ENCODE results near the gene BZW2. TPM values are rescaled to one million over a fixed set of nuclear protein-coding genes. Genes with fewer than 3 reads are reported as not detected.

The BZW2 gene
- total RNA-seq, 1 experiment from 2014 or later: 85.4 TPM

GRCh38 chr7:16734148-16734726 is 88.3 kb downstream of the BZW2 start:
- intact Hi-C loops (cut with micrococcal nuclease): loop anchor here (1.0 kb wide), 1 partner anchor 16 kb away; no protein-coding TSS in a partner anchor
- ChIA-PET CTCF (no interaction called here), POLR2A (no interaction called here)
- TF ChIP-seq, protein P1, sequence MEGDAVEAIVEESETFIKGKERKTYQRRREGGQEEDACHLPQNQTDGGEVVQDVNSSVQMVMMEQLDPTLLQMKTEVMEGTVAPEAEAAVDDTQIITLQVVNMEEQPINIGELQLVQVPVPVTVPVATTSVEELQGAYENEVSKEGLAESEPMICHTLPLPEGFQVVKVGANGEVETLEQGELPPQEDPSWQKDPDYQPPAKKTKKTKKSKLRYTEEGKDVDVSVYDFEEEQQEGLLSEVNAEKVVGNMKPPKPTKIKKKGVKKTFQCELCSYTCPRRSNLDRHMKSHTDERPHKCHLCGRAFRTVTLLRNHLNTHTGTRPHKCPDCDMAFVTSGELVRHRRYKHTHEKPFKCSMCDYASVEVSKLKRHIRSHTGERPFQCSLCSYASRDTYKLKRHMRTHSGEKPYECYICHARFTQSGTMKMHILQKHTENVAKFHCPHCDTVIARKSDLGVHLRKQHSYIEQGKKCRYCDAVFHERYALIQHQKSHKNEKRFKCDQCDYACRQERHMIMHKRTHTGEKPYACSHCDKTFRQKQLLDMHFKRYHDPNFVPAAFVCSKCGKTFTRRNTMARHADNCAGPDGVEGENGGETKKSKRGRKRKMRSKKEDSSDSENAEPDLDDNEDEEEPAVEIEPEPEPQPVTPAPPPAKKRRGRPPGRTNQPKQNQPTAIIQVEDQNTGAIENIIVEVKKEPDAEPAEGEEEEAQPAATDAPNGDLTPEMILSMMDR (IDR thresholded peaks at IDR 0.05; ENCODE audit: unreplicated experiment): no peak
- Mint-ChIP-seq H3K4me3 (ENCODE audit: unreplicated experiment) (no peak overlapping the region), H3K27ac (ENCODE audit: low read depth, unreplicated experiment) (no peak overlapping the region), H3K27me3 (ENCODE audit: insufficient read depth, unreplicated experiment) (no peaks in the 10 kb centered on the region), H3K4me1 (ENCODE audit: insufficient read depth, unreplicated experiment) (peaks cover 12% of the 10 kb centered on the region), H3K36me3 (ENCODE audit: insufficient read depth, unreplicated experiment) (no peaks in the 10 kb centered on the region), H3K9me3 (ENCODE audit: unreplicated experiment) (no peaks in the 10 kb centered on the region)
- DNase-seq (ENCODE audit: unreplicated experiment): peak; percentile 23
- BruUV-seq (replicated peaks): no TSS peak

DNA sequence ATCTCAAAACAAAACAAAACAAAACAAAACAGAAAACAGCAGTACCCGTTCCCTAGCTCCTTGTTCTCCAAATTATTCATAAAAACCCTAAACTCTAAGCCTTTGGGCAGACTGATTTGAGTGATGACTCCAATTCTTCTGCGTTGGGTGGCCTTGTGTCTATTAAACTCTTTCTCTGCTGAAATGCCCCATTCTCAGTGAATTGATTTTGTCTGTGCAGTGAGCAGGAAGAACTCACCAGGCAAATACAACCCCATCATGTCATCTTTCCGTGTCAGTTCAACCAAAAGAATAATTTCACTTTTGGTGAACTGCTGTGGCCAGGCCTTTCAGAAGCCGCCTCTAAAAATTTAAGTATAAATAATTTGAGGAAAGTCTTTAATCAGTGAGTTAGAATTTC is 89.0 kb downstream of the BZW2 start:
- Mint-ChIP-seq H3K27me3 (ENCODE audit: insufficient read depth, unreplicated experiment) (no peaks in the 10 kb centered on the region), H3K4me1 (ENCODE audit: insufficient read depth, unreplicated experiment) (peaks cover 16% of the 10 kb centered on the region), H3K9me3 (ENCODE audit: unreplicated experiment) (no peaks in the 10 kb centered on the region), H3K27ac (ENCODE audit: low read depth, unreplicated experiment) (no peak overlapping the region), H3K4me3 (ENCODE audit: unreplicated experiment) (no peak overlapping the region), H3K36me3 (ENCODE audit: insufficient read depth, unreplicated experiment) (no peaks in the 10 kb centered on the region)
- ChIA-PET POLR2A (no interaction called here), CTCF (interaction anchor here (0.6 kb wide), 1 partner anchor 37 kb away, joined by 3 read pairs; no protein-coding TSS in a partner anchor)
- TF ChIP-seq, protein P1 (IDR thresholded peaks at IDR 0.05; ENCODE audit: unreplicated experiment): no peak
- no peak for DNase-seq (ENCODE audit: unreplicated experiment)
- intact Hi-C loops (cut with micrococcal nuclease): no loop called here
- BruUV-seq (replicated peaks): no TSS peak

- POLR2A ChIA-PET: interaction anchor here (0.9 kb wide), 1 partner anchor 17 kb away, joined by 3 read pairs; no protein-coding TSS in a partner anchor
- Mint-ChIP-seq H3K27ac (ENCODE audit: low read depth, unreplicated experiment) (no peak overlapping the region), H3K27me3 (ENCODE audit: insufficient read depth, unreplicated experiment) (no peaks in the 10 kb centered on the region), H3K36me3 (ENCODE audit: insufficient read depth, unreplicated experiment) (no peaks in the 10 kb centered on the region), H3K9me3 (ENCODE audit: unreplicated experiment) (no peaks in the 10 kb centered on the region), H3K4me1 (ENCODE audit: insufficient read depth, unreplicated experiment) (peaks cover 34% of the 10 kb centered on the region), H3K4me3 (ENCODE audit: unreplicated experiment) (no peak overlapping the region)
- BruUV-seq (replicated peaks): no TSS peak
- CTCF ChIA-PET: interaction anchor here (0.6 to 1.2 kb wide), 4 partner anchors 9 to 43 kb away, joined by 3 to 5 read pairs (median 3); no protein-coding TSS in a partner anchor
- intact Hi-C loops (cut with micrococcal nuclease): no loop called here
- no peak for DNase-seq (ENCODE audit: unreplicated experiment)
- TF ChIP-seq, protein P1 (IDR thresholded peaks at IDR 0.05; ENCODE audit: unreplicated experiment): no peak
These were observed 92.2 kb downstream of the BZW2 start for GRCh38 chr7:16738011-16738688.

DNA sequence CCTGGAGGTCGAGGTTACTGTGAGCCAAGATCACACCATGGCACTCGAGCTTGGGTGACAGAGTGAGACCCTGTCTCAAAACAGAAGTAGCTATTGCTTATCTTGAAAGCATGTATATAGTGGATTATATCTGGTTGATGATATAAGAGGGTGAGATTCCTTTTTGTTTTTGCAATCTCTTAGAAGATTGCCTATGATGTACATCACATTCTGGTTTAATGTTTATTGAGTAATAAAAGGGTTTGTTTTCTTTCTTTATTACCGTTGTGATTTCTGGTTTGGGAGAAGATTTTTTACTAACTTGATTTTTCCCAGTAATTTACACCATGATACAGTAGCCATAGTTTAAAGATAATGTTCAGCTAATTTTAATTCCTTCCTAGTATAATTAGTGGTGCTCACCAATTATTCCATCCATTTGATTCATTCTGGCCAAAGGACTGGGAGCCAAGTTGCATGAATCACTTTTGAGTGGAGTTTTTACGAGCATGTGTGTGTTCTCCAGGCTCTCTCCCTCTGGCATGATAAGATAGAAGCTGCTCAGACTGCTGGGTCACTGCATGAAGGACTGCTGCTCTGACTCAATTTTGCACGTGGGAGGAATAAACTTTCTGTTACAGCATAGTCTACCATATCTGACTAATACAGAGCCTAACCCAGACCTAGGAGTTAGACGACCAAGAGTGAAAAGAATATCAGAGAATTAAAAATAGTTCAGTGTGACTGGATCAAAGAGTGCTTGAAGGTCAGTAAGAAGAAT is 94.1 kb downstream of the BZW2 start:
- no TSS peak for BruUV-seq (replicated peaks)
- Mint-ChIP-seq H3K27ac (ENCODE audit: low read depth, unreplicated experiment) (peak overlapping the region; percentile 77), H3K36me3 (ENCODE audit: insufficient read depth, unreplicated experiment) (no peaks in the 10 kb centered on the region), H3K27me3 (ENCODE audit: insufficient read depth, unreplicated experiment) (no peaks in the 10 kb centered on the region), H3K4me1 (ENCODE audit: insufficient read depth, unreplicated experiment) (peaks cover 39% of the 10 kb centered on the region), H3K4me3 (ENCODE audit: unreplicated experiment) (no peak overlapping the region), H3K9me3 (ENCODE audit: unreplicated experiment) (no peaks in the 10 kb centered on the region)
- DNase-seq (ENCODE audit: unreplicated experiment): peak; percentile 89
- ChIA-PET CTCF (interaction anchor here (0.9 to 1.0 kb wide), 2 partner anchors 11 to 186 kb away, joined by 3 to 5 read pairs; no protein-coding TSS in a partner anchor), POLR2A (interaction anchor here (0.7 to 1.4 kb wide), 5 partner anchors 31 to 860 kb away, joined by 3 to 5 read pairs (median 4); no protein-coding TSS in a partner anchor)
- intact Hi-C loops (cut with micrococcal nuclease): no loop called here
- TF ChIP-seq, protein P1 (IDR thresholded peaks at IDR 0.05; ENCODE audit: unreplicated experiment): no peak
